NOMO-1 treated with dmso at 0.1 percent for 144 hours (cell line): ENCODE results near the gene GKN2.
"Not testable (repeated sequence)": the region's sequence is repeated elsewhere in the genome, so short reads cannot be mapped to it uniquely, and the experiment has no call there.

Source experiments
- DNase-seq: peaks from one replicate; lab custom pipeline; 2025; ENCODE audit not compliant: unreplicated experiment; lab: John Stamatoyannopoulos, UW

GKN2 gene

GRCh38 chr2:68921646-68922045, 31.0 kb downstream of the GKN2 start:
- DNase-seq = no peak

- DNase-seq = no peak
These were observed 32.1 kb downstream of the GKN2 start for GRCh38 chr2:68920481-68921170.

GRCh38 chr2:68918497-68918896, 34.2 kb downstream of the GKN2 start:
- no peak for DNase-seq

- no peak for DNase-seq
These were observed 35.5 kb downstream of the GKN2 start for GRCh38 chr2:68917034-68917718.

- DNase-seq = no peak
These were observed 36.5 kb downstream of the GKN2 start for GRCh38 chr2:68916226-68916625.

GRCh38 chr2:68915393-68915792, 37.3 kb downstream of the GKN2 start:
- no peak for DNase-seq

- no peak for DNase-seq
These were observed 39.3 kb downstream of the GKN2 start for GRCh38 chr2:68913359-68913758.

- no peak for DNase-seq
These were observed 40.0 kb downstream of the GKN2 start for GRCh38 chr2:68912732-68913131.

GRCh38 chr2:68912111-68912510, 40.6 kb downstream of the GKN2 start:
- no peak for DNase-seq

- no peak for DNase-seq
These were observed 41.0 kb downstream of the GKN2 start for GRCh38 chr2:68911709-68912108.

- no peak for DNase-seq
These were observed 41.4 kb downstream of the GKN2 start for GRCh38 chr2:68911246-68911645.

GRCh38 chr2:68909793-68910674, 42.7 kb downstream of the GKN2 start:
- DNase-seq = peak; percentile 60

- peak; percentile 92 for DNase-seq
These were observed 44.2 kb downstream of the GKN2 start for GRCh38 chr2:68908392-68908970.

GRCh38 chr2:68907920-68908253, 44.8 kb downstream of the GKN2 start:
- no peak for DNase-seq

GRCh38 chr2:68907232-68907919, 45.3 kb downstream of the GKN2 start:
- DNase-seq = no peak

GRCh38 chr2:68906716-68907115, 46.0 kb downstream of the GKN2 start:
- DNase-seq = no peak

GRCh38 chr2:68905116-68905515, 47.6 kb downstream of the GKN2 start:
- no peak for DNase-seq

GRCh38 chr2:68901561-68901960, 51.1 kb downstream of the GKN2 start:
- no peak for DNase-seq

- DNase-seq = no peak
These were observed 51.5 kb downstream of the GKN2 start for GRCh38 chr2:68901199-68901514.

- DNase-seq = no peak
These were observed 52.0 kb downstream of the GKN2 start for GRCh38 chr2:68900496-68901198.

GRCh38 chr2:68895981-68896380, 56.7 kb downstream of the GKN2 start:
- not testable (repeated sequence) for DNase-seq
